OCI-M2 (cell line): ENCODE results near the gene NETO2.
"Not testable (repeated sequence)": the region's sequence is repeated elsewhere in the genome, so short reads cannot be mapped to it uniquely, and the experiment has no call there.

Experiments used
- DNase-seq: peaks from one replicate; lab custom pipeline; 2025; ENCODE audit not compliant: unreplicated experiment; lab: John Stamatoyannopoulos, UW

NETO2 gene, protein sequence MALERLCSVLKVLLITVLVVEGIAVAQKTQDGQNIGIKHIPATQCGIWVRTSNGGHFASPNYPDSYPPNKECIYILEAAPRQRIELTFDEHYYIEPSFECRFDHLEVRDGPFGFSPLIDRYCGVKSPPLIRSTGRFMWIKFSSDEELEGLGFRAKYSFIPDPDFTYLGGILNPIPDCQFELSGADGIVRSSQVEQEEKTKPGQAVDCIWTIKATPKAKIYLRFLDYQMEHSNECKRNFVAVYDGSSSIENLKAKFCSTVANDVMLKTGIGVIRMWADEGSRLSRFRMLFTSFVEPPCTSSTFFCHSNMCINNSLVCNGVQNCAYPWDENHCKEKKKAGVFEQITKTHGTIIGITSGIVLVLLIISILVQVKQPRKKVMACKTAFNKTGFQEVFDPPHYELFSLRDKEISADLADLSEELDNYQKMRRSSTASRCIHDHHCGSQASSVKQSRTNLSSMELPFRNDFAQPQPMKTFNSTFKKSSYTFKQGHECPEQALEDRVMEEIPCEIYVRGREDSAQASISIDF

GRCh38 chr16:47143677-47144558, at the start of gene NETO2:
TSS of gene NETO2 (minus strand) at chr16:47143945. CDS start at chr16:47143612, 333 bp downstream.
- DNase-seq: no peak

- no peak for DNase-seq
Measured at GRCh38 chr16:47182318-47182717, 38.6 kb upstream of the NETO2 start.

- DNase-seq: not testable (repeated sequence)
Measured at GRCh38 chr16:47181066-47181465, 37.3 kb upstream of the NETO2 start.

GRCh38 chr16:47180073-47180472, 36.3 kb upstream of the NETO2 start:
- DNase-seq: no peak

DNA sequence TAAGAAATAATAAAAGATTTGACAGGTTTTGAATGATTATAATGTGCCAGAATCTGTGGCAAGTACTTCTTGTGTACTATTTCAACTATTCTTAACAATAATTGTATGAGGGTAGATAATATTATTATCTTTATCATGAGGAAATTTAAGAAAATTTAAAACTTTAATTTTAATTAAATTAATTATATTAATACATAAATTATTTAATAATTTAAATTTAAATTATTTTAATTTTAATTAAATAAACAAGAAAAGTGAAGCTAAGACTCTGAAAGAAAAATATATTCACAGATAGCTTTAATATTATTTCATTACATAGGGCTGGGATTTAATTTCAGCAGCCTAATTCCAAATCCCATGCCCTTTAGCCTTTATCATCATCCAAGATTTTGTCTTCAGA, 31.4 kb upstream of the NETO2 start:
- DNase-seq: no peak

DNA sequence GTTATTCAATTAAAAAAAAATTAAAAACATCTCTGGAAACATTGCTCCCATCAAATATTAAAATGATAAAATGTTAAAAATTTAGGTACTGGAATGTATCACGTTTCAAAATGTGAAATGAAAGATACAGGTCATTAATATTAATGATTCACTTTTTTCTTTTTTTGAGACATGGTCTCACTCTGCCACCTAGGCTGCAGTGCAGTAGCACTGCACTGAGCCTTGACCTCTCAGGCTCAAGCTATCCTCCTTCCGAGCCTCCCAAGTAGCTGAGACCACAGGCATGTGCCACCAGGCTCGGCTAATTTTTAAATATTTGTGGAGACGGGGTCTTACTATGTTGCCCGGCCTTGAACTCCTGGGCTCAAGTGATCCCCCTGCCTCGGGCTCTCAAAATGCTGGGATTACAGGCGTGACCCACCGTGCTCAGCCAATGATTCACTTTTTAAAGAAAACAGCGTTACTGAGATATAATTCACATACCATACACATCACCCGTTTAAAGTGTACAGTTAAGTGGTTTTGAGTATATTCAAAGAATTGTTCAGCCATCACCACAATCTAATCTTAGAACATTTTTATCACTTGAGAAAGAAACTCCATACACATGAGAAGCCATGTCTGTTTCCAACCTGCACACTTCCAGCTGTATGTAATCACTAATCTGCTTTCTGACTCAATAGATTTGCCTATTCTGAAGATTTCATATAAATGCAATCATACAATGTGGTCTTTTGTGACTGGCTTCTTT, 19.1 kb upstream of the NETO2 start:
- no peak for DNase-seq

- DNase-seq: no peak
Measured at GRCh38 chr16:47161464-47161863, 17.7 kb upstream of the NETO2 start.

- no peak for DNase-seq
Measured at GRCh38 chr16:47160422-47160821, 16.7 kb upstream of the NETO2 start.

GRCh38 chr16:47158992-47159391, 15.2 kb upstream of the NETO2 start:
- no peak for DNase-seq

DNA sequence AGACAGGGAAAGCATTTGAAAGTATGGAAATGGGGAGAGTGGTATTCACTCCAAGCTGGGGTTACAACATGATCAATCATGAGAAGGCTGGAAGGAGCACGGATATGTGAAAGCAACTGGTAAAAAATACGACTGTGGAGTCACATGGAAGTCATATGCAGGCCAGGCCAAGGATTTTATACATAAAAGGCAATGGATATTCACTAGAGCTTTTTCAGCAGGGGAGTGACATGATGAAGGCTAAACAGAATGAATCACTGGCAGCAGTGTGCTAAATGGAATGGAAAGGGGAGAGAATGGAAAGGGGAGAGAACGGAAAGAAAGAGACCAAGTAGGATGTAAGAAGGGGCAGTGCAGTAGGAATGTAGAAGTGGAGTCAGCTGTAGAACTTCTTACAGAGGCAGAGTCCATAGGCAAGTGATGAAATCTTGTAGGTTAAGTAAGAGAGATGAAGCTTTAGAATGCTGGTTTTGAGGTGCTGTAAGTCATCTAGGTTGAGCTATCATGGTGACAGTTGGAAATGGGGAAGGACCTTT, 13.0 kb upstream of the NETO2 start:
- DNase-seq: no peak

DNA sequence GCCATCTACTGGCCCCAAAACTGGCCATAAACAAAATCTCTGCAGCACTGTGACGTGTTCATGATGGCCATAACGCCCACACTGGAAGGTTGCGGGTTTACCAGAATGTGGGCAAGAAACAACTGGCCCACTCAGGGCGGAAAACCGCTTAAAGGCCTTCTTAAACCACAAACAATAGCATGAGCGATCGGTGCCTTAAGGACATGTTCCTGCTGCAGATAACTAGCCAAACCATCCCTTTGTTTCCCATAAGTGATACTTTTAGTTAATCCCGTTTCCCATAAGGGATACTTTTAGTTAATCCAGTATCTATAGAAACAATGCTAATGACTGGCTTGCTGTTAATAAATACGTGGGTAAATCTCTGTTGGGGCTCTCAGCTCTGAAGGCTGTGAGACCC, 8.8 kb upstream of the NETO2 start:
- DNase-seq: not testable (repeated sequence)

DNA sequence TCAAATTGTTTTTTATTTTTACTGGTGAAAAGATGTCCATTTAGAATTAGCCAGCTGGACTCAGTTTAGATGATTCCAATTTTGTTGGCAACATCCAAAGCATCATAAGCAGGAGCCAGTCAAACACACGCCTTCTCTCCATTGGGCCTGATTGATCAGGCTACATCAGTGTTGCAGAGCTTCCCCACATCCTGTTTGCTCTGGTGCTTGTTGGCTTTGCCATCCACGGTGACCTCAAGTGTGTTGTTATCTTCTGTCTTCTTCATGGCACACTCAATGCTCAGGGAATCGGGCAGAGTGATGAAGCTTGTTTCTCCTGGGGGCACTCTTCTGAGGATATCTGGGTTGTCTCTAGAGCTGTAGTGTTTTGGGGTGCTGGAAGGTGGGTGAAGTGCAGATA, 6.3 kb upstream of the NETO2 start:
- no peak for DNase-seq

DNA sequence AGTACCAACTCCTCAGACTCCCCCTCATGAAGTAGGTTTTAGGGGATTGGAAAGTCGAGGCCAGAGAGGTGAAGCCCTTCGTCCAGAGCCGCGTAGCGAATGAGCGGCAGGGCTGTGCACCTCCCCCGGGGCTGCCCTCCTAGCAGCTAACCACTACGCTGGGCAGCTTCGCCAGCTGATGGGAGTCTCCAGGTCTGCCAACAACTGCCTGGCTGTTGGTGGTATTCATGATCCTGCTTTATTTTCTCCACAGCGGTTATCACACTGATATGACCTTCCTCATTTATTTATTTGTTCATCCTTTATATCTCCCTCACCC, 773 bp upstream of the NETO2 start:
- no peak for DNase-seq

DNA sequence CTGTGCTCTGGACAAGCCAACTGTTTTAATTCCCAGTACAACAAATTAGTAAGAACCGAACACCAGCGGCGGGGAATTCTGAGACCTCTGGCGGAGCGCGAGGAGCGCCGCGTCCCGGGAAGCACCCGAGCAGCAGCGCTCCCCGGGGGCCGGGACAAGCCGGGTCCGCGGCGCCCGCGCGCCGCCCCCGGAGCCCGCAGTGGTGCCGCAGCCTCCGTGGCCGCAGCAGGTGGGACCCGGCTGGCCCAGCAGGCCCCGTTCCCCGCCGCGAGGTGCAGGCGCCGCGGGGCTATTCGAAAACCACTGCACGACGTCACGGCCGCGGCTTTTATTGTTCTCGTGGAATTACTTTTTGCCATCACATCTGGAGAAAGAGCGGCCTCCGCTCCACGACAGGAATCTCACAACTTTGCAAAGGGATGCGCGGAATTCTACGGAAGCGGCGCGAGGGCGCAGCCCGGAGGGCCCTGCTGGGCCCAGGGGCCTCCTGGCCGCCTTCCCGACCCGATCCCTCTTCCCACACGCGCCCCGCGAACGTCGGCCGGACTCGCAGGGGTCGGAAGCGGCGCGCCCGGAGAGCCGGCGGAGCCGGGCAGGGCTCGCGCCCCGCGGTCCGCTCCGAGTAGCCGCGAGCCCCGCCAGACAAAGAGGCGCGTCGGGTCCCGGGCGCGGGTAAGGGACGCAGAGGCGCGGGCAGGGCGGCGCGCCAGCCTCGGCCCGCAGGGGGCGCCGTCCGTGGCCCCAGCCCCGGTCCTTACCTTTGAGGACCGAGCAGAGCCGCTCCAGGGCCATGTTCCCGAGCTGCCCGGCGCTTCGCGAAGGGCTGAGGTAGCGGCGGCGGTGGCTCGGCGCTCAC, 696 bp downstream of the NETO2 start:
- peak; percentile 22 for DNase-seq

- no peak for DNase-seq
Measured at GRCh38 chr16:47142486-47142820, 1.3 kb downstream of the NETO2 start.

DNA sequence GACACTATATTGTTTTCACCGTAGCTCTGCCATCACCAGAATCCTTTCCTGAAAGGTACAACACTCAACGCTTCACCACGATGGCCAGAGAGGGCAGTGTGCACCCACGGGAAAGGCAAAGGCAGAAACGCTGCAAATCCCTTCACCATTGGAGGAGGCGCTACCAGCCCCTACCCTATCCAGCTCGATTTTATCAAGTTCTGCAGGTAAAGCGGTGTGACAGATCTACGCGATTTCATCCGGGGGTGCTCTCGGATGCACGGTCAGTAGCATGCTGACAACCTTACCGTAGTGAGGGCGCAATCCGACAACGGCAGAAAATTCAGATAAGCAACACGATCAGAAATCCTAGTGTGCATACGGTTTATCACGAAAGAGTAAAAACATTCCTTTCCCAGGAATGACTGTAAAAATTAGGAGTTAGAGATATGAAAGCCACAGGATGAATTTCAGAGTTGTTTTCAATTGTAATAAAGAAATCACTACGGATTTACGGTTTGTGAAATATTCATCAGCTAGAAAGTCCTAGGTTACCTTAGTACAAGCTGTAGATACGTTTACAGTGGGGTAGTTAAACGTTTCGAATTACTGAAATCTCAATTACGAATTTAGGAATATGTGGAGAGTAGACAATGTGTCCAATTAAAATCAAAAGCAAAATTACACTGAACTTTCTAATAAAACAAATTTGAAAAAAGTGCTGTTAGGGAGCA, 1.8 kb downstream of the NETO2 start:
- DNase-seq: no peak

GRCh38 chr16:47140686-47141085, 3.1 kb downstream of the NETO2 start:
- no peak for DNase-seq

DNA sequence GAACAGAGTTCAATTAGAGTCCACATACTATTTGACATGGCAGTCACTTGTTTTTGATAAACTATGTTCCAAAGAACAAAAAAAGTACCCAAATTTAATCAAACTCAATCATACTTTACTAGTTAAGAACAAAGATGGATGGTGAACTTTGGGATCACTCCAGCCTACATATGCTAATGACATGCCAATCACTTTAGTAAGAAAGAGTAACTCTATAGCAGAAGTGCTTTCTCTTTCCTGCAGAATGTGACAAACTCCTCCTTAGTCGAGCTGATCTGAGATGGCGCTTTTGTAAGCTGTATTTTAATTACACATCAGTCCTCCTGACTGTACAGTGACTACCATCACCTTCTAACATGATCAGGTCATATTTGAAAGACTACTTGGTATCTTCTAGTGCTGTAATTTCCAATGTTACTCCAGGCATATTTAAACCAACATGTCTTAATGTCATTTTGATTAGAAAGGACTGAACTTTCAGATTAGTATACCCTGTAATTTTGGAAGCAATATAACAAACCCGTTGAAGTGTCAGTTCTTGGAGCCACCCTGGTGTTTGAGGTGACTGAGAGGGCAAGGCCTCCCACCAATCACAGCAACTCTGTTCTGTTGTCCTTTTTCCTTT, 4.1 kb downstream of the NETO2 start:
- DNase-seq: no peak

DNA sequence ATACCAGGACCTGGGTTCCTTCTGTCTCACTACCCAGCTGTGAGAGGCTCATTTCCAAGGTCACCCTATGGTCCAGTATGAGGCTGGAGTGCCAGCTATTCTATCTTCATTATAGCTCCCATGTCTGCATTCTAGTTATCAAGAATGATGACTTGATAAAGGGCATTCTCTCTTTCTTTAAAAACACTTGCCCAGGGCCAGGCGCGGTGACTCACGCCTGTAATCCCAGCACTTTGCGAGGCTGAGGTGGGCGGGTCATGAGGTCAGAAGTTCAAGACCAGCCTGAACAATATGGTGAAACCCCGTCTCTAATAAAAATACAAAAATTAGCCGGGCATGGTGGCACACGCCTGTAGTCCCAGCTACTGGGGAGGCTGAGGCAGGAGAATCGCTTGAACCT, 5.8 kb downstream of the NETO2 start:
- DNase-seq: not testable (repeated sequence)
